IMR-90 (cell line): ENCODE measurements around the gene NFILZ. TPM values are rescaled to one million over a fixed set of nuclear protein-coding genes. Genes with fewer than 3 reads are reported as not detected.

Source experiments
- ATAC-seq: fragments of 200-7000 bp; cut with Tn5 transposase; 2 replicates; pipeline ENCODE4 v1.9.1; 2020; ENCODE audit warnings: low read depth, mild to moderate bottlenecking, moderate library complexity
- BruUV-seq: library from RNA; stranded (reverse); fragments of 400-500 nt; replicated peaks from 2 replicates; lab custom pipeline; 2021; lab: Mats Ljungman, UMichigan
- CTCF ChIA-PET: fragments of 300-600 bp; formaldehyde crosslinking; extraction: SDS; loops from one replicate; lab custom pipeline; 2021; ENCODE audit warnings: antibody characterized with exemption; lab: Yijun Ruan, JAX
- POLR2A ChIA-PET: fragments of 300-600 bp; sonication (Branson Sonifier 250); formaldehyde crosslinking; loops from one replicate; lab custom pipeline; 2022; ENCODE audit warnings: antibody characterized with exemption; ENCODE audit not compliant: unreplicated experiment; lab: Charles Lee
- DNase-seq: peaks from one replicate; pipeline ENCODE4 v3.0.0; 2013
- H2AFZ ChIP-seq: replicated peaks from 2 replicates; pipeline ENCODE3; 2013; ENCODE audit warnings: low read length, mild to moderate bottlenecking; ENCODE audit not compliant: poor library complexity
- H2AK5ac ChIP-seq: 2 replicates; pipeline ENCODE4 v1.6.1; 2013; ENCODE audit warnings: low read depth, low read length, inconsistent platforms
- H2AK9ac ChIP-seq: replicated peaks from 2 replicates; pipeline ENCODE3; 2013; ENCODE audit warnings: mild to moderate bottlenecking, low read depth, low read length, moderate library complexity; ENCODE audit not compliant: poor library complexity
- H2BK120ac ChIP-seq: 2 replicates; pipeline ENCODE4 v1.6.1; 2013; ENCODE audit warnings: low read depth, low read length, inconsistent platforms
- H2BK15ac ChIP-seq: 3 replicates; pipeline ENCODE4 v1.6.1; 2013; ENCODE audit warnings: low read depth, low read length, inconsistent platforms
- H2BK20ac ChIP-seq: 2 replicates; pipeline ENCODE4 v1.6.1; 2013; ENCODE audit warnings: low read depth, mild to moderate bottlenecking, inconsistent platforms, low read length, moderate library complexity
- H2BK5ac ChIP-seq: 2 replicates; pipeline ENCODE4 v1.6.1; 2013; ENCODE audit warnings: mild to moderate bottlenecking, low read depth, low read length, inconsistent platforms; ENCODE audit not compliant: poor library complexity, severe bottlenecking
- H3K14ac ChIP-seq: replicated peaks from 2 replicates; pipeline ENCODE4 v1.6.1; 2013; ENCODE audit warnings: low read depth, low read length, inconsistent platforms
- H3K18ac ChIP-seq: 2 replicates; pipeline ENCODE4 v1.6.1; 2013; ENCODE audit warnings: low read depth, low read length, control low read depth
- H3K23ac ChIP-seq: 2 replicates; pipeline ENCODE4 v1.6.1; 2013; ENCODE audit warnings: low read depth, low read length, inconsistent platforms
- H3K27ac ChIP-seq: 2 replicates; pipeline ENCODE4 v1.5.1; 2013; ENCODE audit warnings: mild to moderate bottlenecking, control low read depth, low read length; ENCODE audit not compliant: insufficient read depth
- H3K27me3 ChIP-seq: 2 replicates; pipeline ENCODE4 v1.6.1; 2013; ENCODE audit warnings: low read length; ENCODE audit not compliant: control insufficient read depth, insufficient read depth
- H3K36me3 ChIP-seq: 2 replicates; pipeline ENCODE4 v1.6.1; 2013; ENCODE audit warnings: low read length, mixed read lengths; ENCODE audit not compliant: control insufficient read depth, insufficient read depth
- H3K4ac ChIP-seq: 2 replicates; pipeline ENCODE4 v1.6.1; 2013; ENCODE audit warnings: low read depth, low read length, inconsistent platforms
- H3K4me1 ChIP-seq: 2 replicates; pipeline ENCODE4 v1.6.1; 2013; ENCODE audit warnings: low read length, mixed read lengths; ENCODE audit not compliant: control insufficient read depth, insufficient read depth
- H3K4me2 ChIP-seq: 2 replicates; pipeline ENCODE4 v1.6.1; 2013; ENCODE audit warnings: low read depth, mild to moderate bottlenecking, control low read depth, low read length, moderate library complexity
- H3K4me3 ChIP-seq: 2 replicates; pipeline ENCODE4 v1.5.1; 2013; ENCODE audit warnings: low read depth, mild to moderate bottlenecking, control low read depth, low read length, moderate library complexity; ENCODE audit not compliant: insufficient read depth
- H3K56ac ChIP-seq: 2 replicates; pipeline ENCODE4 v1.6.1; 2013; ENCODE audit warnings: low read length, inconsistent platforms; ENCODE audit not compliant: insufficient read depth; ENCODE audit errors: extremely low read depth
- H3K79me1 ChIP-seq, 2 experiments: 2 replicates each; pipeline ENCODE4 v1.6.1; 2013; ENCODE audit warnings: low read length in 2 of 2, inconsistent platforms in 1 of 2, low read depth in 1 of 2
- H3K9ac ChIP-seq: 2 replicates; pipeline ENCODE4 v1.6.1; 2013; ENCODE audit warnings: low read depth, low read length, control low read depth
- H3K9me1 ChIP-seq: 2 replicates; pipeline ENCODE4 v1.6.1; 2013; ENCODE audit warnings: low read length, inconsistent platforms; ENCODE audit not compliant: insufficient read depth
- H3K9me3 ChIP-seq: 2 replicates; pipeline ENCODE4 v1.6.1; 2013; ENCODE audit warnings: low read length; ENCODE audit not compliant: control insufficient read depth, insufficient read depth
- H4K20me1 ChIP-seq: 2 replicates; pipeline ENCODE4 v1.6.1; 2013; ENCODE audit warnings: low read length, inconsistent platforms; ENCODE audit not compliant: insufficient read depth
- H4K5ac ChIP-seq: 2 replicates; pipeline ENCODE4 v1.6.1; 2013; ENCODE audit warnings: mild to moderate bottlenecking, low read depth, low read length, control low read depth
- H4K8ac ChIP-seq, 2 experiments: 2 replicates each; pipeline ENCODE4 v1.6.1; 2013; ENCODE audit warnings: low read depth in 2 of 2, low read length in 2 of 2, control low read depth in 1 of 2, inconsistent platforms in 1 of 2
- H4K91ac ChIP-seq: 2 replicates; pipeline ENCODE4 v1.6.1; 2013; ENCODE audit warnings: low read depth, low read length, inconsistent platforms; ENCODE audit not compliant: insufficient read depth
- BHLHE40 ChIP-seq: fragments of 150-350 bp; IDR thresholded peaks from 2 replicates; pipeline ENCODE4 v1.6.1; 2016; ENCODE audit warnings: mild to moderate bottlenecking, low read depth, low read length
- WGBS, 2 experiments: methylation state at CpG; one replicate each; pipeline versions ENCODE4 v1.1.5 to v1.1.7; 2013; ENCODE audit warnings: missing lambda C conversion rate in 2 of 2; ENCODE audit not compliant: insufficient read length in 1 of 2; ENCODE audit errors: extremely low coverage in 2 of 2; 5-methylcytosine and 5-hydroxymethylcytosine counted together
- dilution Hi-C: fragments of 300-500 bp; cut with HindIII; formaldehyde crosslinking; loops from one replicate; pipeline ENCODE4 v1.14.3; 2018; ENCODE audit warnings: low sequenced_read_pairs; ENCODE audit not compliant: unreplicated experiment
- in situ Hi-C: fragments of 300-500 bp; cut with MboI; formaldehyde crosslinking; loops from 3 replicates; pipeline ENCODE4 v1.14.3; 2019; ENCODE audit warnings: low sequenced_read_pairs, inconsistent platforms, mixed read lengths
- intact Hi-C: fragments of 100-400 bp; cut with micrococcal nuclease; formaldehyde crosslinking; loops from 2 replicates; pipeline ENCODE4 v1.10.0; 2022
- polyA plus RNA-seq, 3 experiments: library from polyadenylated mRNA; depleted of rRNA; stranded (reverse); fragments of >200 nt; gene quantifications; 2 replicates each; pipeline ENCODE4 v1.2.3, GENCODE V29; 2012; ENCODE audit warnings: low replicate concordance in 1 of 3
- total RNA-seq: library from RNA; depleted of rRNA; stranded (reverse); fragments of >200 nt; gene quantifications from 2 replicates; pipeline ENCODE4 v1.2.3, GENCODE V29; 2012
- TF ChIP-seq, protein P1 (sequence below): fragments of 150-350 bp; IDR thresholded peaks from 2 replicates; pipeline ENCODE4 v1.6.1; 2016; ENCODE audit warnings: low read depth, mild to moderate bottlenecking, low read length, moderate library complexity, borderline replicate concordance

Gene NFILZ
- total and polyA plus RNA-seq, 2 of the 4 experiments (the other 2 are of a cell fraction) = not detected

DNA sequence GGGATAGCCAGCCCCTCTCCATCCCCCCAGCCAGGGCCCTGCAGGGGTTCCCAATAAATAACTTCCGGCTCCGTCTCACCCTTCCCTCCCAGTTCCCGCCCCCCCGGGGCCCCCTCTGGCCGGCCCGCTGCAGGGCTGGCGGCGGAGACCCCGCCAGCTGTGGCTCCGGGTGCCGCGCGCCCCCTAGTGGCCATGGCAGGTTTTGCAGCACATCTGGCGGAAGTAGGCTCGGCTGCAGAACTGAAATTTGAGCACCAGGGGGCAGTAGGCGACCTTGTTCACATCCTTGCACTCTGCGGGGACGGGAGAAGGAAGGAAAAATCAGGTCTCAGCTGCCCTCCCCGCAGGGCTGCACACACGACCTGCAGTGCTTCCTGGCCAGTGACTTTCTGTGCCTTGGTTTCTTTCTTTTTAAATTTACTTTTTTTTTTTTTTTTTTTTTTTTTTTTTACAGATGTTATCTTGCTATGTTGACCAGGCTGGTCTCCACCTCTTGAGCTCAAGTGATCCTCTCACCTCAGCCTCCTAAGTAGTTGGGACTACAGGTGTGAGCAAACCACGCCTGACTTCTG, 49.6 kb upstream of the NFILZ start (continued):
- no peak for TF ChIP-seq BHLHE40

GRCh38 chr19:8584965-8585893, 45.2 kb upstream of the NFILZ start:
- Histone ChIP-seq H3K9ac (no peak overlapping the region), H4K91ac (no peak overlapping the region), H3K23ac (no peak overlapping the region), H2BK20ac (no peak overlapping the region), H2BK15ac (no peak overlapping the region), H3K56ac (no peak overlapping the region), H3K79me1 (no peaks in the 10 kb centered on the region), H2AK5ac (no peak overlapping the region; the same call in 1 of the 2 replicates), H3K9me1 (no peaks in the 10 kb centered on the region), H3K27ac (no peak overlapping the region), H3K18ac (no peak overlapping the region), H3K27me3 (no peaks in the 10 kb centered on the region), H4K8ac (no peak overlapping the region), H2BK120ac (no peak overlapping the region), H2BK5ac (no peak overlapping the region), H2AFZ (no peak overlapping the region), H3K4me1 (no peaks in the 10 kb centered on the region; the same call in 1 of the 2 replicates), H3K4me3 (no peak overlapping the region), H4K5ac (no peak overlapping the region), H3K4me2 (no peak overlapping the region), H3K14ac (no peak overlapping the region), H3K36me3 (peaks cover 7% of the 10 kb centered on the region; the same call in 1 of the 2 replicates), H3K4ac (no peak overlapping the region), H3K9me3 (no peaks in the 10 kb centered on the region), H4K20me1 (no peaks in the 10 kb centered on the region), H2AK9ac (no peak overlapping the region)
- DNase-seq (no peak), ATAC-seq (no peak)
- POLR2A ChIA-PET = no interaction called here
- TF ChIP-seq BHLHE40 = no peak
- TF ChIP-seq, protein P1, sequence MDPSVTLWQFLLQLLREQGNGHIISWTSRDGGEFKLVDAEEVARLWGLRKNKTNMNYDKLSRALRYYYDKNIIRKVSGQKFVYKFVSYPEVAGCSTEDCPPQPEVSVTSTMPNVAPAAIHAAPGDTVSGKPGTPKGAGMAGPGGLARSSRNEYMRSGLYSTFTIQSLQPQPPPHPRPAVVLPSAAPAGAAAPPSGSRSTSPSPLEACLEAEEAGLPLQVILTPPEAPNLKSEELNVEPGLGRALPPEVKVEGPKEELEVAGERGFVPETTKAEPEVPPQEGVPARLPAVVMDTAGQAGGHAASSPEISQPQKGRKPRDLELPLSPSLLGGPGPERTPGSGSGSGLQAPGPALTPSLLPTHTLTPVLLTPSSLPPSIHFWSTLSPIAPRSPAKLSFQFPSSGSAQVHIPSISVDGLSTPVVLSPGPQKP = no peak
- BruUV-seq = no TSS peak
- intact Hi-C loops = loop anchor here (10.0 kb wide), 1 partner anchor 320 kb away; no protein-coding TSS in a partner anchor
- dilution Hi-C loops = no loop called here
- in situ Hi-C loops = no loop called here
- 72% methylated on average over 26 of the region's 71 CpGs; no CpG with 5 or more reads in 1 of the 2 experiments for WGBS, 2 experiments
- CTCF ChIA-PET = interaction anchor here (0.7 kb wide), 1 partner anchor 59 kb away, joined by 3 read pairs; no protein-coding TSS in a partner anchor
